Endodermal cell (in vitro differentiated cells): ENCODE data around the gene ARHGAP29. TPM values are rescaled to one million over a fixed set of nuclear protein-coding genes. Genes with fewer than 3 reads are reported as not detected.

Experiments
- DNase-seq: peaks from one replicate; pipeline ENCODE4 v3.0.0-alpha.2; 2017
- H3K27ac ChIP-seq: 2 replicates; pipeline ENCODE4 v1.5.1; 2013; ENCODE audit warnings: mild to moderate bottlenecking, low read depth, low read length, moderate library complexity
- H3K27me3 ChIP-seq: 2 replicates; pipeline ENCODE4 v1.6.1; 2013; ENCODE audit warnings: mild to moderate bottlenecking, low read length, moderate library complexity; ENCODE audit not compliant: insufficient read depth, control insufficient read depth, poor library complexity, severe bottlenecking
- H3K36me3 ChIP-seq: 2 replicates; pipeline ENCODE4 v1.7.0; 2013; ENCODE audit warnings: mild to moderate bottlenecking, low read length, moderate library complexity; ENCODE audit not compliant: control insufficient read depth, insufficient read depth
- H3K4me1 ChIP-seq: one replicate; pipeline ENCODE4 v1.7.0; 2013; ENCODE audit warnings: low read length; ENCODE audit not compliant: control insufficient read depth, insufficient read depth
- H3K4me3 ChIP-seq: 2 replicates; pipeline ENCODE4 v1.5.1; 2013; ENCODE audit warnings: mild to moderate bottlenecking, low read length, moderate library complexity
- H3K9ac ChIP-seq: 2 replicates; pipeline ENCODE4 v1.6.1; 2013; ENCODE audit warnings: mild to moderate bottlenecking, low read length, moderate library complexity; ENCODE audit not compliant: poor library complexity, severe bottlenecking; ENCODE audit errors: extremely low read depth
- H3K9me3 ChIP-seq: 2 replicates; pipeline ENCODE4 v1.6.1; 2013; ENCODE audit warnings: mild to moderate bottlenecking, low read length, moderate library complexity; ENCODE audit not compliant: control insufficient read depth
- H3K27ac Mint-ChIP-seq: 2 replicates; pipeline ENCODE4 v1.8.0; 2020; ENCODE audit warnings: mixed read lengths
- H3K27me3 Mint-ChIP-seq: 2 replicates; pipeline ENCODE4 v1.8.0; 2021; ENCODE audit warnings: mild to moderate bottlenecking, mixed read lengths; ENCODE audit not compliant: insufficient read depth
- H3K36me3 Mint-ChIP-seq: 2 replicates; pipeline ENCODE4 v1.8.0; 2020; ENCODE audit warnings: low read depth, mixed read lengths
- H3K4me1 Mint-ChIP-seq: 2 replicates; pipeline ENCODE4 v1.8.0; 2020; ENCODE audit warnings: mixed read lengths
- H3K4me3 Mint-ChIP-seq: 2 replicates; pipeline ENCODE4 v1.8.0; 2020; ENCODE audit warnings: mild to moderate bottlenecking, moderate library complexity, mixed read lengths
- H3K9me3 Mint-ChIP-seq: 2 replicates; pipeline ENCODE4 v1.8.0; 2020; ENCODE audit warnings: mild to moderate bottlenecking, mixed read lengths
- CTCF ChIP-seq: fragments of 200-600 bp; sonication (generic); conservative IDR thresholded peaks from 2 replicates; pipeline ENCODE4 v1.5.0; 2021; ENCODE audit warnings: antibody characterized with exemption, mild to moderate bottlenecking
- WGBS, 2 experiments: methylation state at CpG; one replicate each; pipeline versions ENCODE4 v1.1.5 to v1.1.7; 2013; ENCODE audit warnings: missing lambda C conversion rate in 2 of 2, mixed read lengths in 1 of 2; ENCODE audit not compliant: insufficient coverage in 1 of 2, insufficient read length in 1 of 2; 5-methylcytosine and 5-hydroxymethylcytosine counted together
- total RNA-seq, 2 donors: library from RNA; stranded (reverse); fragmentation: NEBNext Ultra II Directional in 1 of 2; extraction: Animal tissue kit (Norgen Biotek cat#: 25700) in 1 of 2; gene quantifications; 2 replicates in 1 of 2; 3 replicates in 1 of 2; pipeline ENCODE4 v1.2.1, GENCODE V29; 2021

Gene ARHGAP29
- total RNA-seq, 2 donors from 2014 or later, result 31.5 to 38.9 TPM

- Mint-ChIP-seq H3K9me3 (peaks cover 13% of the 10 kb centered on the region), H3K4me3 (no peak overlapping the region), H3K4me1 (peaks cover 26% of the 10 kb centered on the region), H3K27ac (no peak overlapping the region), H3K27me3 (no peaks in the 10 kb centered on the region), H3K36me3 (no peaks in the 10 kb centered on the region)
- TF ChIP-seq CTCF, result no peak
- DNase-seq, result no peak
- Histone ChIP-seq H3K36me3 (no peaks in the 10 kb centered on the region), H3K4me3 (no peak overlapping the region), H3K4me1 (peaks cover 3% of the 10 kb centered on the region), H3K27ac (no peak overlapping the region), H3K9me3 (peaks cover 7% of the 10 kb centered on the region), H3K9ac (no peak overlapping the region), H3K27me3 (no peaks in the 10 kb centered on the region)
These were observed 93.6 kb downstream of the ARHGAP29 start for GRCh38 chr1:94143809-94144176.

GRCh38 chr1:94143173-94143808, 94.1 kb downstream of the ARHGAP29 start:
- Histone ChIP-seq H3K27me3 (no peaks in the 10 kb centered on the region), H3K9ac (no peak overlapping the region), H3K27ac (no peak overlapping the region), H3K4me3 (no peak overlapping the region), H3K4me1 (no peaks in the 10 kb centered on the region), H3K36me3 (no peaks in the 10 kb centered on the region), H3K9me3 (peaks cover 7% of the 10 kb centered on the region)
- no peak for DNase-seq
- Mint-ChIP-seq H3K36me3 (no peaks in the 10 kb centered on the region), H3K9me3 (peaks cover 16% of the 10 kb centered on the region), H3K4me3 (no peak overlapping the region), H3K27ac (no peak overlapping the region), H3K4me1 (peaks cover 22% of the 10 kb centered on the region), H3K27me3 (no peaks in the 10 kb centered on the region)
- no peak for TF ChIP-seq CTCF
- 89 to 100% methylated on average over 1 of the region's 2 CpGs for WGBS, 2 experiments

- no peaks in the 10 kb centered on the region for H3K27me3 ChIP-seq
- H3K27ac ChIP-seq, result no peak overlapping the region
- Mint-ChIP-seq H3K9me3 (peaks cover 16% of the 10 kb centered on the region), H3K4me3 (no peak overlapping the region), H3K4me1 (peaks cover 20% of the 10 kb centered on the region), H3K36me3 (no peaks in the 10 kb centered on the region), H3K27me3 (no peaks in the 10 kb centered on the region), H3K27ac (peak overlapping the region; percentile 8)
- peak; percentile 60 for DNase-seq
- no peak for TF ChIP-seq CTCF
- H3K36me3 ChIP-seq, result no peaks in the 10 kb centered on the region
- WGBS, 2 experiments, result 89% methylated on average over 2 of the region's 2 CpGs; no CpG with 5 or more reads in 1 of the 2 experiments
- no peak overlapping the region for H3K4me3 ChIP-seq
- peaks cover 7% of the 10 kb centered on the region for H3K9me3 ChIP-seq
- no peaks in the 10 kb centered on the region for H3K4me1 ChIP-seq
- H3K9ac ChIP-seq, result no peak overlapping the region
These were observed 94.8 kb downstream of the ARHGAP29 start for GRCh38 chr1:94142583-94142982.
